ENCODE results near the gene SPX. TPM values are rescaled to one million over a fixed set of nuclear protein-coding genes. Genes with fewer than 3 reads are reported as not detected.

Gene SPX
- total and polyA plus RNA-seq, 2 of the 8 experiments (the other 6 are each of a cell fraction or from before 2014, with no cell fraction given) = 1.2 to 1.3 TPM

DNA sequence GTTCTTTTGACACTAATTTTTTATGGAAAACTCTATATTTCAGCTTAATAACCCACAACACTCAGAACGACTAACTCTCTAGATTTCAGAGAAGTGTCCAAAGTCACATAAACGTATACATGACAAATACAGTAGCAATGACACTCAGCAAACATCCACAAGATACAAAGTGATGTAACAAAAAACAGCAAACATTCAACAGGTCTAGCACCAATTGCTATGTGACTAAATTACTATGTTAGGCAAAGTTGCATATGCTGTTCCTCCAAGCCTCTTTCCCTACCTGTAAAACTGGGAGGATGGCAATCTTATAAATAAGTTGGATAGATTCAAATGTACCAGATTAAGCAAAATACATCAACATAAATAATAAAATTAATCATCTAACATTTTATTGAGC, 26.3 kb upstream of the SPX start:
- DNase-seq (ENCODE audit: low read depth in 1 of 2, low spot score in 2 of 2) = no peak
- Histone ChIP-seq H2AK5ac (ENCODE audit: low read depth, low read length) (no peak overlapping the region), H3K9ac (replicated peaks in 1 of 4; ENCODE audit: extremely low read depth in 1 of 4, low read depth in 3 of 4, low read length in 3 of 4) (no peak overlapping the region; a peak in 1 of 7 replicates), H2BK20ac (ENCODE audit: low read length) (no peak overlapping the region), H3K36me3 (ENCODE audit: control insufficient read depth in 2 of 4, insufficient read depth in 4 of 4, low read length in 3 of 4) (peaks cover 2 to 28% (median 15%) of the 10 kb centered on the region in 4 experiments; a peak in 6 of 8 replicates), H4K8ac (ENCODE audit: extremely low read depth, insufficient read depth, low read length) (no peak overlapping the region), H3K4me2 (ENCODE audit: insufficient read depth in 1 of 2, low read depth in 2 of 2, low read length in 2 of 2) (peak overlapping the region in 1 of 2 experiments; percentile 91; a peak in 1 of 4 replicates), H2BK5ac (ENCODE audit: low read depth, low read length) (no peak overlapping the region), H3K23ac (ENCODE audit: insufficient read length) (no peak overlapping the region), H2BK12ac (ENCODE audit: low read depth, low read length) (no peak overlapping the region), H2AFZ (ENCODE audit: low read length) (no peak overlapping the region), H3K79me2 (ENCODE audit: control insufficient read depth in 1 of 2, insufficient read depth in 2 of 2, low read length in 2 of 2) (peaks cover 9 to 40% of the 10 kb centered on the region in 2 experiments; a peak in 3 of 4 replicates), H4K20me1 (replicated peaks in 1 of 2; ENCODE audit: control insufficient read depth in 1 of 2, insufficient read depth in 2 of 2, low read length in 2 of 2) (peaks cover 0 to 2% of the 10 kb centered on the region in 2 experiments), H4K91ac (replicated peaks; ENCODE audit: insufficient read length, low read length) (no peak overlapping the region), H3K4me1 (replicated peaks in 1 of 4; ENCODE audit: control insufficient read depth in 3 of 4, insufficient read depth in 4 of 4, low read length in 3 of 4) (peaks cover 0 to 6% (median 2%) of the 10 kb centered on the region in 4 experiments; a peak in 4 of 7 replicates), H2BK120ac (replicated peaks; ENCODE audit: low read depth, low read length) (no peak overlapping the region), H3K4me3 (ENCODE audit: extremely low read depth in 1 of 4, insufficient read depth in 2 of 4, low read depth in 3 of 4, low read length in 4 of 4) (peak overlapping the region in 1 of 4 experiments; percentile 93; a peak in 1 of 8 replicates), H3K9me3 (ENCODE audit: insufficient read depth in 2 of 2, low read depth in 1 of 2, low read length in 1 of 2) (no peaks in the 10 kb centered on the region), H3K4ac (replicated peaks; ENCODE audit: insufficient read length, low read depth, low read length) (no peak overlapping the region), H4K5ac (ENCODE audit: insufficient read length, low read depth, low read length) (no peak overlapping the region), H3K27me3 (replicated peaks in 1 of 4; ENCODE audit: control insufficient read depth in 3 of 4, extremely low read depth in 1 of 4, insufficient read depth in 3 of 4, low read length in 3 of 4) (no peaks in the 10 kb centered on the region), H3K27ac (ENCODE audit: low read depth, low read length) (no peak overlapping the region), H3K18ac (ENCODE audit: extremely low read depth, low read length) (no peak overlapping the region), H3K14ac (ENCODE audit: insufficient read length) (no peak overlapping the region), H3K56ac (replicated peaks; ENCODE audit: insufficient read length, low read depth, low read length) (no peak overlapping the region), H3K79me1 (ENCODE audit: low read depth, low read length) (peaks cover 4% of the 10 kb centered on the region), H2BK15ac (ENCODE audit: low read length) (no peak overlapping the region), H3K23me2 (ENCODE audit: low read depth, low read length) (peaks cover 7% of the 10 kb centered on the region)
- FAIRE-seq = no peak
- ChIA-PET CTCF (ENCODE audit: partially characterized antibody) (interaction anchor here (1.1 kb wide), 1 partner anchor 11 kb away, joined by 3 read pairs; no protein-coding TSS in a partner anchor), POLR2A (ENCODE audit: partially characterized antibody) (no interaction called here)
- WGBS, 2 experiments (ENCODE audit: extremely low coverage in 1 of 2, insufficient coverage in 1 of 2, insufficient read length in 1 of 2, insufficient replicate concordance in 2 of 2, low coverage in 1 of 2, low lambda C conversion rate in 2 of 2, missing lambda C conversion rate in 1 of 2) = 76% methylated on average over 2 of the region's 2 CpGs; no CpG with 5 or more reads in 1 of the 2 experiments
- TF ChIP-seq SIX5 (IDR thresholded peaks at IDR 0.05; ENCODE audit: low read depth, low read length) (no peak), KDM1A (IDR thresholded peaks at IDR 0.05; ENCODE audit: borderline replicate concordance, low read length) (no peak), BCL11A (IDR thresholded peaks at IDR 0.05; ENCODE audit: low read depth in 2 of 2, low read length in 2 of 2) (no peak), RFX5 (IDR thresholded peaks at IDR 0.05; ENCODE audit: borderline replicate concordance, low read depth, low read length) (no peak), RXRA (IDR thresholded peaks at IDR 0.05; ENCODE audit: insufficient read depth, low read depth, low read length) (no peak), KDM4A (IDR thresholded peaks at IDR 0.05; ENCODE audit: low read depth, low read length, severe bottlenecking) (no peak), CBX5 (IDR thresholded peaks at IDR 0.05; ENCODE audit: low read depth, low read length) (no peak), MAFK (IDR thresholded peaks at IDR 0.05; ENCODE audit: low read depth, low read length) (no peak), SP1 (IDR thresholded peaks at IDR 0.05; ENCODE audit: low read depth, low read length) (no peak)
- TF ChIP-seq, protein P1, sequence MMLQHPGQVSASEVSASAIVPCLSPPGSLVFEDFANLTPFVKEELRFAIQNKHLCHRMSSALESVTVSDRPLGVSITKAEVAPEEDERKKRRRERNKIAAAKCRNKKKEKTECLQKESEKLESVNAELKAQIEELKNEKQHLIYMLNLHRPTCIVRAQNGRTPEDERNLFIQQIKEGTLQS (IDR thresholded peaks at IDR 0.05; ENCODE audit: insufficient read depth, low read depth, low read length) = no peak
- TF ChIP-seq, protein P2, sequence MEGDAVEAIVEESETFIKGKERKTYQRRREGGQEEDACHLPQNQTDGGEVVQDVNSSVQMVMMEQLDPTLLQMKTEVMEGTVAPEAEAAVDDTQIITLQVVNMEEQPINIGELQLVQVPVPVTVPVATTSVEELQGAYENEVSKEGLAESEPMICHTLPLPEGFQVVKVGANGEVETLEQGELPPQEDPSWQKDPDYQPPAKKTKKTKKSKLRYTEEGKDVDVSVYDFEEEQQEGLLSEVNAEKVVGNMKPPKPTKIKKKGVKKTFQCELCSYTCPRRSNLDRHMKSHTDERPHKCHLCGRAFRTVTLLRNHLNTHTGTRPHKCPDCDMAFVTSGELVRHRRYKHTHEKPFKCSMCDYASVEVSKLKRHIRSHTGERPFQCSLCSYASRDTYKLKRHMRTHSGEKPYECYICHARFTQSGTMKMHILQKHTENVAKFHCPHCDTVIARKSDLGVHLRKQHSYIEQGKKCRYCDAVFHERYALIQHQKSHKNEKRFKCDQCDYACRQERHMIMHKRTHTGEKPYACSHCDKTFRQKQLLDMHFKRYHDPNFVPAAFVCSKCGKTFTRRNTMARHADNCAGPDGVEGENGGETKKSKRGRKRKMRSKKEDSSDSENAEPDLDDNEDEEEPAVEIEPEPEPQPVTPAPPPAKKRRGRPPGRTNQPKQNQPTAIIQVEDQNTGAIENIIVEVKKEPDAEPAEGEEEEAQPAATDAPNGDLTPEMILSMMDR (IDR thresholded peaks at IDR 0.05; ENCODE audit: control extremely low read depth in 1 of 3, insufficient read depth in 1 of 3, low read depth in 1 of 3, low read length in 3 of 3) = no peak

Measured in H1 (cell line).